H9 (cell line): ENCODE measurements around the gene ADAM29. TPM values are rescaled to one million over a fixed set of nuclear protein-coding genes. Genes with fewer than 3 reads are reported as not detected.

Experiments
- DNase-seq: peaks from one replicate; pipeline ENCODE4 v3.0.0-alpha.2; 2017
- H2AFZ ChIP-seq: one replicate; pipeline ENCODE4 v1.6.1; 2013; ENCODE audit warnings: mild to moderate bottlenecking, low read length, control low read depth, moderate library complexity
- H2AK5ac ChIP-seq: 2 replicates; pipeline ENCODE4 v1.6.1; 2013; ENCODE audit warnings: low read length, control low read depth, mixed read lengths; ENCODE audit not compliant: insufficient read length
- H2BK120ac ChIP-seq: one replicate; pipeline ENCODE4 v1.6.1; 2013; ENCODE audit warnings: low read depth, mild to moderate bottlenecking, low read length, control low read depth, inconsistent platforms; ENCODE audit not compliant: poor library complexity, severe bottlenecking
- H2BK12ac ChIP-seq: 2 replicates; pipeline ENCODE4 v1.6.1; 2013; ENCODE audit warnings: low read length, control low read depth, mixed read lengths, low read depth; ENCODE audit not compliant: insufficient read length
- H2BK15ac ChIP-seq: 2 replicates; pipeline ENCODE4 v1.6.1; 2013; ENCODE audit warnings: low read depth, low read length, control low read depth
- H2BK20ac ChIP-seq: one replicate; pipeline ENCODE4 v1.6.1; 2013; ENCODE audit warnings: low read depth, mild to moderate bottlenecking, low read length, control low read depth, inconsistent platforms; ENCODE audit not compliant: poor library complexity, severe bottlenecking
- H2BK5ac ChIP-seq: 2 replicates; pipeline ENCODE4 v1.6.1; 2013; ENCODE audit warnings: low read length, control low read depth, mixed read lengths; ENCODE audit not compliant: insufficient read length
- H3K14ac ChIP-seq: 2 replicates; pipeline ENCODE4 v1.6.1; 2013; ENCODE audit warnings: low read length, control low read depth; ENCODE audit not compliant: insufficient read depth
- H3K18ac ChIP-seq: 2 replicates; pipeline ENCODE4 v1.6.1; 2013; ENCODE audit warnings: low read depth, mild to moderate bottlenecking, mixed read lengths, low read length, control low read depth; ENCODE audit not compliant: insufficient read length
- H3K23ac ChIP-seq: 2 replicates; pipeline ENCODE4 v1.6.1; 2013; ENCODE audit warnings: low read length, control low read depth, mixed read lengths, low read depth; ENCODE audit not compliant: insufficient read length
- H3K23me2 ChIP-seq: 2 replicates; pipeline ENCODE4 v1.6.1; 2013; ENCODE audit warnings: low read depth, mild to moderate bottlenecking, mixed read lengths, low read length, control low read depth; ENCODE audit not compliant: insufficient read length, poor library complexity, severe bottlenecking
- H3K27ac ChIP-seq: 2 replicates; pipeline ENCODE4 v1.5.1; 2013; ENCODE audit warnings: low read length, control low read depth, mixed read lengths, low read depth; ENCODE audit not compliant: insufficient read length
- H3K27me3 ChIP-seq: 2 replicates; pipeline ENCODE4 v1.6.1; 2013; ENCODE audit warnings: low read length, control low read depth, inconsistent platforms; ENCODE audit not compliant: insufficient read depth
- H3K4ac ChIP-seq: 2 replicates; pipeline ENCODE4 v1.6.1; 2013; ENCODE audit warnings: low read depth, mild to moderate bottlenecking, control low read depth, inconsistent platforms, low read length, moderate library complexity
- H3K4me1 ChIP-seq: 2 replicates; pipeline ENCODE4 v1.6.1; 2013; ENCODE audit warnings: low read length, control low read depth, inconsistent platforms; ENCODE audit not compliant: insufficient read depth
- H3K4me2 ChIP-seq: 2 replicates; pipeline ENCODE4 v1.6.1; 2013; ENCODE audit warnings: low read length, control low read depth, mixed read lengths; ENCODE audit not compliant: insufficient read length, insufficient read depth
- H3K56ac ChIP-seq: 2 replicates; pipeline ENCODE4 v1.6.1; 2013; ENCODE audit warnings: low read depth, mild to moderate bottlenecking, mixed read lengths, low read length, control low read depth; ENCODE audit not compliant: insufficient read length
- H3K79me1 ChIP-seq: 2 replicates; pipeline ENCODE4 v1.6.1; 2013; ENCODE audit warnings: low read depth, mild to moderate bottlenecking, moderate library complexity, low read length, control low read depth, inconsistent platforms; ENCODE audit not compliant: insufficient read depth, poor library complexity, severe bottlenecking
- H3K79me2 ChIP-seq: 2 replicates; pipeline ENCODE4 v1.6.1; 2013; ENCODE audit warnings: low read length, control low read depth, inconsistent platforms; ENCODE audit not compliant: insufficient read depth
- H3K9ac ChIP-seq: 2 replicates; pipeline ENCODE4 v1.6.1; 2013; ENCODE audit warnings: low read length, control low read depth, mixed read lengths; ENCODE audit not compliant: insufficient read length; ENCODE audit errors: extremely low read depth
- H3K9me3 ChIP-seq: one replicate; pipeline ENCODE4 v1.6.1; 2013; ENCODE audit warnings: low read depth, low read length, inconsistent platforms; ENCODE audit not compliant: control insufficient read depth
- H3T11ph ChIP-seq: one replicate; pipeline ENCODE4 v1.6.1; 2013; ENCODE audit warnings: mild to moderate bottlenecking, low read length, control low read depth, inconsistent platforms
- H4K20me1 ChIP-seq: one replicate; pipeline ENCODE4 v1.6.1; 2013; ENCODE audit not compliant: control insufficient read depth, insufficient read length, insufficient read depth
- H4K5ac ChIP-seq: 2 replicates; pipeline ENCODE4 v1.6.1; 2013; ENCODE audit warnings: low read depth, mild to moderate bottlenecking, mixed read lengths, low read length, control low read depth; ENCODE audit not compliant: insufficient read length
- H4K8ac ChIP-seq: replicated peaks from 2 replicates; pipeline ENCODE4 v1.6.1; 2013; ENCODE audit warnings: low read length, control low read depth, mixed read lengths, low read depth; ENCODE audit not compliant: insufficient read length
- H4K91ac ChIP-seq: 2 replicates; pipeline ENCODE4 v1.6.1; 2013; ENCODE audit warnings: low read depth, mild to moderate bottlenecking, moderate library complexity, mixed read lengths, low read length, control low read depth; ENCODE audit not compliant: insufficient read length
- H3K27ac Mint-ChIP-seq, 3 experiments: 2 replicates in 2 of 3; 3 replicates in 1 of 3; pipeline ENCODE4 v1.8.0; 2020 to 2021; ENCODE audit warnings: mixed read lengths in 3 of 3, mild to moderate bottlenecking in 1 of 3, moderate library complexity in 1 of 3
- H3K27me3 Mint-ChIP-seq: 2 replicates; pipeline ENCODE4 v1.8.0; 2021; ENCODE audit warnings: low read depth, mild to moderate bottlenecking, moderate library complexity, mixed read lengths
- H3K36me3 Mint-ChIP-seq, 3 experiments: 2 replicates in 2 of 3; 3 replicates in 1 of 3; pipeline ENCODE4 v1.8.0; 2020 to 2021; ENCODE audit warnings: low read depth in 3 of 3, mixed read lengths in 3 of 3; ENCODE audit not compliant: insufficient read depth in 1 of 3
- H3K4me1 Mint-ChIP-seq, 2 experiments: 2 replicates each; pipeline ENCODE4 v1.8.0; 2020; ENCODE audit warnings: mixed read lengths in 2 of 2
- H3K4me3 Mint-ChIP-seq, 2 experiments: 2 replicates in 1 of 2; 3 replicates in 1 of 2; pipeline ENCODE4 v1.8.0; 2020 to 2021; ENCODE audit warnings: mild to moderate bottlenecking in 2 of 2, mixed read lengths in 2 of 2, moderate library complexity in 1 of 2
- H3K9me3 Mint-ChIP-seq, 2 experiments: 2 replicates in 1 of 2; 3 replicates in 1 of 2; pipeline ENCODE4 v1.8.0; 2020; ENCODE audit warnings: mild to moderate bottlenecking in 2 of 2, mixed read lengths in 2 of 2, moderate library complexity in 1 of 2
- CTCF ChIP-seq: fragments of 200-600 bp; sonication (generic); conservative IDR thresholded peaks from 3 replicates; pipeline ENCODE4 v1.8.0; 2021; ENCODE audit warnings: antibody characterized with exemption, mild to moderate bottlenecking
- WGBS: extraction: QIAGEN DNeasy Blood & Tissue Kit; methylation state at CpG from one replicate; pipeline ENCODE4 v1.1.7; 2013; ENCODE audit warnings: missing lambda C conversion rate, low lambda C conversion rate, mixed read lengths; ENCODE audit not compliant: insufficient read length; ENCODE audit errors: extremely low coverage; 5-methylcytosine and 5-hydroxymethylcytosine counted together
- total RNA-seq: library from RNA; stranded (reverse); gene quantifications from 2 replicates; pipeline ENCODE4 v1.2.1, GENCODE V29; 2021

ADAM29 gene
- total RNA-seq, 1 experiment from 2014 or later = not detected

DNA sequence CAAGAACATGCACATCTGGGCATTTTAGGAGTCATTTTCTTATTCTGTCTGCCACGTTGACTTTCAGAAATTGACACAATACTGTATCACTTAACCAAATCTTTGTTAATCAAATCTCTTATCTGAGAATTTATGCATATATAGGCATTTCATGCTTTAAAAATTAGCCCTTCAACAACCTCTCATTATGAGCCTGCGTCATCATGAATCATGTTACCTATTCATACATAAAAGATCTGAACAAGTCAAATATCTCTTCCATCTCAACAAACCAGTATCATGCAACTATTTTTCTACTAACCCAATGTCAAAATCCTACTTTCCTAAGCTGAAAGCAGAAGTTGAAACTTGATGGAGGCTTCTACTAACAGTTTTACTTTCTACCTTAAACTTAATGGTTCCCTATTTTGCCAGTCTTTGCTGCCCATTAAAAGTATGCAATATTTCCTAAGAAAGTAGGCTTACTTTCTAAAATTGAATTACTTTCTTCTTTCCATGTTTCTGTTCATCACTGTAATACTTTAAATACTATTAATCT is 1.8 kb downstream of the ADAM29 start:
- H3K56ac ChIP-seq = no peak overlapping the region
- H3K23ac ChIP-seq = no peak overlapping the region
- WGBS = no CpG with 5 or more reads among the region's 2 CpGs
- no peak overlapping the region for H3K18ac ChIP-seq
- H2BK12ac ChIP-seq = no peak overlapping the region
- no peaks in the 10 kb centered on the region; a peak in 1 of 5 replicates for H3K9me3 Mint-ChIP-seq
- no peaks in the 10 kb centered on the region for H3K23me2 ChIP-seq
- no peak overlapping the region for H4K5ac ChIP-seq
- H3K14ac ChIP-seq = no peak overlapping the region
- H3K9ac ChIP-seq = no peak overlapping the region
- H3K27ac Mint-ChIP-seq = no peak overlapping the region
- H2AFZ ChIP-seq = no peak overlapping the region
- no peak overlapping the region for H2BK15ac ChIP-seq
- no peaks in the 10 kb centered on the region for H3K4me1 ChIP-seq
- no peaks in the 10 kb centered on the region for H3K27me3 ChIP-seq
- H3T11ph ChIP-seq = no peak overlapping the region
- H3K27me3 Mint-ChIP-seq = no peaks in the 10 kb centered on the region
- H3K36me3 Mint-ChIP-seq = no peaks in the 10 kb centered on the region
- H4K20me1 ChIP-seq = no peaks in the 10 kb centered on the region
- no peak overlapping the region for H4K91ac ChIP-seq
- H3K9me3 ChIP-seq = no peaks in the 10 kb centered on the region
- H2BK20ac ChIP-seq = no peak overlapping the region
- TF ChIP-seq CTCF = no peak
- H3K4ac ChIP-seq = no peak overlapping the region
- H3K27ac ChIP-seq = no peak overlapping the region
- H3K4me2 ChIP-seq = no peak overlapping the region
- H2BK5ac ChIP-seq = no peak overlapping the region
- DNase-seq = no peak
- no peak overlapping the region for H2BK120ac ChIP-seq
- H3K79me1 ChIP-seq = no peaks in the 10 kb centered on the region
- no peaks in the 10 kb centered on the region for H3K4me1 Mint-ChIP-seq
- no peaks in the 10 kb centered on the region for H3K79me2 ChIP-seq
- H4K8ac ChIP-seq = no peak overlapping the region
- H3K4me3 Mint-ChIP-seq = no peak overlapping the region
- no peak overlapping the region for H2AK5ac ChIP-seq
